Hepatocyte (in vitro differentiated cells): ENCODE results near the gene MYCBPAP. TPM values are rescaled to one million over a fixed set of nuclear protein-coding genes. Genes with fewer than 3 reads are reported as not detected.

Source experiments
- DNase-seq: peaks from one replicate; pipeline ENCODE4 v3.0.0-alpha.2; 2016; ENCODE audit warnings: low spot score
- H2AFZ ChIP-seq: fragments of 200-600 bp; sonication (generic); 2 replicates; pipeline ENCODE4 v1.6.0; 2016; ENCODE audit warnings: antibody characterized with exemption, mild to moderate bottlenecking
- H3K27ac ChIP-seq: fragments of 200-600 bp; sonication (generic); 2 replicates; pipeline ENCODE4 v1.5.1; 2016; ENCODE audit warnings: mild to moderate bottlenecking
- H3K27me3 ChIP-seq: fragments of 200-600 bp; sonication (generic); 2 replicates; pipeline ENCODE4 v1.6.1; 2016
- H3K36me3 ChIP-seq: fragments of 200-600 bp; sonication (generic); replicated peaks from 2 replicates; pipeline ENCODE4 v1.5.1; 2016; ENCODE audit warnings: low read depth; ENCODE audit not compliant: insufficient read depth
- H3K4me1 ChIP-seq: fragments of 200-600 bp; sonication (generic); 2 replicates; pipeline ENCODE4 v1.5.1; 2016; ENCODE audit warnings: mild to moderate bottlenecking, moderate library complexity; ENCODE audit not compliant: insufficient read depth
- H3K4me2 ChIP-seq: fragments of 200-600 bp; sonication (generic); 2 replicates; pipeline ENCODE4 v1.6.0; 2016
- H3K4me3 ChIP-seq: fragments of 200-600 bp; sonication (generic); 2 replicates; pipeline ENCODE4 v1.5.1; 2016; ENCODE audit warnings: mild to moderate bottlenecking
- H3K79me2 ChIP-seq: fragments of 200-600 bp; sonication (generic); 2 replicates; pipeline ENCODE4 v1.6.0; 2017; ENCODE audit warnings: mild to moderate bottlenecking
- H3K9me2 ChIP-seq: fragments of 200-600 bp; sonication (generic); replicated peaks from 2 replicates; pipeline ENCODE4 v1.6.0; 2017; ENCODE audit warnings: mild to moderate bottlenecking; ENCODE audit not compliant: insufficient read depth
- H3K9me3 ChIP-seq: fragments of 200-600 bp; sonication (generic); 2 replicates; pipeline ENCODE4 v1.5.1; 2016; ENCODE audit warnings: low read depth, mild to moderate bottlenecking
- H4K20me1 ChIP-seq: fragments of 200-600 bp; sonication (generic); 2 replicates; pipeline ENCODE4 v1.6.0; 2016; ENCODE audit warnings: mild to moderate bottlenecking; ENCODE audit not compliant: insufficient read depth, poor library complexity, severe bottlenecking
- CTCF ChIP-seq: fragments of 200-600 bp; sonication (generic); IDR thresholded peaks from 2 replicates; pipeline ENCODE4 v1.5.1; 2016; ENCODE audit warnings: antibody characterized with exemption, mild to moderate bottlenecking; ENCODE audit not compliant: poor library complexity
- EZH2 ChIP-seq: fragments of 200-600 bp; sonication (generic); IDR thresholded peaks from 2 replicates; pipeline ENCODE4 v1.6.1; 2016; ENCODE audit warnings: antibody characterized with exemption, mild to moderate bottlenecking, borderline replicate concordance
- EZH2phosphoT487 ChIP-seq: fragments of 200-600 bp; sonication (generic); IDR thresholded peaks from one replicate; pipeline ENCODE4 v1.6.1; 2018; ENCODE audit warnings: antibody characterized with exemption, mild to moderate bottlenecking, low read depth, moderate library complexity; ENCODE audit not compliant: unreplicated experiment, severe bottlenecking
- WGBS: methylation state at CpG from one replicate; pipeline ENCODE4 v1.1.6; 2016; ENCODE audit warnings: low lambda C conversion rate; ENCODE audit errors: missing lambda C conversion rate; 5-methylcytosine and 5-hydroxymethylcytosine counted together
- polyA plus RNA-seq: library from polyadenylated mRNA; unstranded; fragments of >200 nt; fragmentation: Nextera tagmentation; extraction: Ambion mirVana; gene quantifications from 2 replicates; pipeline ENCODE4 v1.2.1, GENCODE V29; 2016
- total RNA-seq: library from RNA; depleted of rRNA; stranded (reverse); fragments of >200 nt; gene quantifications from 2 replicates; pipeline ENCODE4 v1.2.3, GENCODE V29; 2014

Gene MYCBPAP
- total and polyA plus RNA-seq, 2 experiments from 2014 or later: 0.43 to 0.70 TPM

GRCh38 chr17:50479522-50480141 is 28.6 kb upstream of the MYCBPAP start:
- Histone ChIP-seq H2AFZ (peak overlapping the region; percentile 54), H3K79me2 (peaks cover 15% of the 10 kb centered on the region), H3K4me2 (peak overlapping the region; percentile 86), H3K9me3 (no peaks in the 10 kb centered on the region), H3K4me1 (peaks cover 15% of the 10 kb centered on the region), H3K27me3 (no peaks in the 10 kb centered on the region), H4K20me1 (no peaks in the 10 kb centered on the region), H3K9me2 (no peaks in the 10 kb centered on the region), H3K27ac (peak overlapping the region; percentile 91), H3K4me3 (peak overlapping the region; percentile 63), H3K36me3 (no peaks in the 10 kb centered on the region)
- peak; percentile 93 for DNase-seq
- no peak for TF ChIP-seq EZH2phosphoT487
- TF ChIP-seq CTCF: peak; percentile 70
- 18% methylated on average over 19 of the region's 19 CpGs for WGBS

- no peak overlapping the region for H2AFZ ChIP-seq
- no peaks in the 10 kb centered on the region for H3K9me2 ChIP-seq
- no peak overlapping the region for H3K27ac ChIP-seq
- peak overlapping the region; percentile 86 for H3K4me2 ChIP-seq
- no peak overlapping the region for H3K4me3 ChIP-seq
- H3K27me3 ChIP-seq: no peaks in the 10 kb centered on the region
- H3K9me3 ChIP-seq: no peaks in the 10 kb centered on the region
- TF ChIP-seq CTCF: no peak
- TF ChIP-seq EZH2phosphoT487: no peak
- TF ChIP-seq EZH2: no peak
- H3K4me1 ChIP-seq: peaks cover 15% of the 10 kb centered on the region
- H3K79me2 ChIP-seq: peaks cover 15% of the 10 kb centered on the region
- 95% methylated on average over 7 of the region's 7 CpGs for WGBS
- DNase-seq: no peak
- no peaks in the 10 kb centered on the region for H3K36me3 ChIP-seq
- H4K20me1 ChIP-seq: no peaks in the 10 kb centered on the region
Observed at GRCh38 chr17:50480142-50480764, 28.0 kb upstream of the MYCBPAP start.

- peaks cover 15% of the 10 kb centered on the region for H3K79me2 ChIP-seq
- H3K4me1 ChIP-seq: peaks cover 15% of the 10 kb centered on the region
- H3K4me3 ChIP-seq: no peak overlapping the region
- H3K27ac ChIP-seq: no peak overlapping the region
- H3K9me2 ChIP-seq: no peaks in the 10 kb centered on the region
- H4K20me1 ChIP-seq: no peaks in the 10 kb centered on the region
- TF ChIP-seq CTCF (no peak), EZH2phosphoT487 (no peak), EZH2 (no peak)
- no peaks in the 10 kb centered on the region for H3K27me3 ChIP-seq
- no peak overlapping the region for H2AFZ ChIP-seq
- no peak overlapping the region for H3K4me2 ChIP-seq
- 89% methylated on average over 2 of the region's 2 CpGs for WGBS
- H3K36me3 ChIP-seq: no peaks in the 10 kb centered on the region
- no peaks in the 10 kb centered on the region for H3K9me3 ChIP-seq
- no peak for DNase-seq
Observed at GRCh38 chr17:50480854-50481490, 27.3 kb upstream of the MYCBPAP start.
